ENCODE data around the gene SYNDIG1L.

DNA sequence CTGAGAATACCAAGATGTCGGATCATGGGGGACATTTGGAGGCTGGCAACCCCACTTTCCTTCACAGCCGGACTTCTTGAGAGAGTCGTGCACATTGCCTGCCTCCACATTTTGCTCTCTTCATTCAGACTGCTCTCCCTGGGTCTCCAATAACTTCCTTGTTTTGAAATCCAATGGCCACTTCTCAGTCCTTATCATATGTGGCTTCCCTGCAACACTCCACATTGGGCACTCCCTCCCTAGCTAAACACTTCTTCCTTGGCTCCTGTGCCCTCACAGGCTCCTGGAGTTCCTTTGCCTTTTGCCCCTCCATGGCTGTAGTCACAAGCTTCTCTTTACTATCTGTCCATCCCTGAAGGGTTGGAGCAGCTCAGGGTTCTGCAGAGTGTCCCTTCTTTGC, 37.0 kb upstream of the SYNDIG1L start:
- TF ChIP-seq EP300 (IDR thresholded peaks at IDR 0.05; ENCODE audit: borderline replicate concordance in 1 of 2, low read depth in 2 of 2, low read length in 2 of 2): no peak
- TF ChIP-seq, protein P1, sequence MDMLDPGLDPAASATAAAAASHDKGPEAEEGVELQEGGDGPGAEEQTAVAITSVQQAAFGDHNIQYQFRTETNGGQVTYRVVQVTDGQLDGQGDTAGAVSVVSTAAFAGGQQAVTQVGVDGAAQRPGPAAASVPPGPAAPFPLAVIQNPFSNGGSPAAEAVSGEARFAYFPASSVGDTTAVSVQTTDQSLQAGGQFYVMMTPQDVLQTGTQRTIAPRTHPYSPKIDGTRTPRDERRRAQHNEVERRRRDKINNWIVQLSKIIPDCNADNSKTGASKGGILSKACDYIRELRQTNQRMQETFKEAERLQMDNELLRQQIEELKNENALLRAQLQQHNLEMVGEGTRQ (IDR thresholded peaks at IDR 0.05; ENCODE audit: low read length): no peak

Measured in H1 (cell line).